ENCODE measurements around the gene UMODL1.

DNA sequence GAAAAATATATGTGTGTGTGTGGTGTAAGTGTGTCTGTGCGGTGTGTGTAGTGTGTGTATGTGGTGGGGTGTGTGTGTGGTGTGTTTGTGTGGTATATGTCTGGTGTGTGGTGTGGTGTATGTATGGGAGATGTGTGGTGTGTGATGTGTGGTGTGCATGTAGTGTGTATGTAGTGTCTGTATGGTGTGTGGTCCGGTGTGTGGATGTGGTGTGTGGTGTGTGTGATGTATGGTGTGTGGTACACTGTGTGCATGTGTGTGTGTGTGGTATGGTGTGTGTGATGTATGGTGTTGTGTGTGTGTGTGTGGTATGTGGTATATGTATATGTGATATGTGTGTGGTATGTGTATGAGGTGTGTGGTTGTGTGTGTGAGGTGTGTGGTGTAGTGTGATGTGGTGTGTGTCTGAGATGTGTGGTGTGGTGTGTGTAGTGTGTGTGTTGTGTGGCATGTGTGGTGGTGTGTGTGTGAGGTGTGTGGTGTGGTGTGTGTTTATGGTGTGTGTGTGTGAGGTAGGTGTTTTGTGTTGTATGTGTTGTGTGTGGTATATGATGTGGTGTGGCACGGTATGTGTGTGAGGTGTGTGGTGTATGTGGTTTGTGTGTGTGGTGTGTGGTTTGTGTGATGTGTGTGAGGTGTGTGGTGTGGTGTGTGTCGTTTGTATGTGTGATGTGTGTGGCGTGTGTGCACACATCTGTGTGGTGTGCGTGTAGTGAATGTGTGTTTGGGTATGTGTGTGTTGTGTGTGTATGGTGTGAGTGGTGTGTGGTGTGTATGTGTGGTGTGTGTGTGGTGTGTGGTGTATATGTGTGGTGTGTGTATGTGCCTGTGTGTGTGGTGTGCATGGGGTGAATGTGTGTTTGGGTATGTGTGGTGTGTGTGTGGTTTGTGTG, 112.5 kb downstream of the UMODL1 start:
- TF ChIP-seq POLR2AphosphoS5 (IDR thresholded peaks at IDR 0.05) (no peak), EP300 (IDR thresholded peaks at IDR 0.05) (no peak)
- TF ChIP-seq, protein P1, sequence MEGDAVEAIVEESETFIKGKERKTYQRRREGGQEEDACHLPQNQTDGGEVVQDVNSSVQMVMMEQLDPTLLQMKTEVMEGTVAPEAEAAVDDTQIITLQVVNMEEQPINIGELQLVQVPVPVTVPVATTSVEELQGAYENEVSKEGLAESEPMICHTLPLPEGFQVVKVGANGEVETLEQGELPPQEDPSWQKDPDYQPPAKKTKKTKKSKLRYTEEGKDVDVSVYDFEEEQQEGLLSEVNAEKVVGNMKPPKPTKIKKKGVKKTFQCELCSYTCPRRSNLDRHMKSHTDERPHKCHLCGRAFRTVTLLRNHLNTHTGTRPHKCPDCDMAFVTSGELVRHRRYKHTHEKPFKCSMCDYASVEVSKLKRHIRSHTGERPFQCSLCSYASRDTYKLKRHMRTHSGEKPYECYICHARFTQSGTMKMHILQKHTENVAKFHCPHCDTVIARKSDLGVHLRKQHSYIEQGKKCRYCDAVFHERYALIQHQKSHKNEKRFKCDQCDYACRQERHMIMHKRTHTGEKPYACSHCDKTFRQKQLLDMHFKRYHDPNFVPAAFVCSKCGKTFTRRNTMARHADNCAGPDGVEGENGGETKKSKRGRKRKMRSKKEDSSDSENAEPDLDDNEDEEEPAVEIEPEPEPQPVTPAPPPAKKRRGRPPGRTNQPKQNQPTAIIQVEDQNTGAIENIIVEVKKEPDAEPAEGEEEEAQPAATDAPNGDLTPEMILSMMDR (IDR thresholded peaks at IDR 0.05): no peak

Measured in stomach (tissue), 4 donors.